ENCODE results near the gene TOR2A. TPM values are rescaled to one million over a fixed set of nuclear protein-coding genes. Genes with fewer than 3 reads are reported as not detected.

TOR2A gene
- total RNA-seq, 6 donors from 2014 or later = 11.4 to 27.2 (median 21.0) TPM

DNA sequence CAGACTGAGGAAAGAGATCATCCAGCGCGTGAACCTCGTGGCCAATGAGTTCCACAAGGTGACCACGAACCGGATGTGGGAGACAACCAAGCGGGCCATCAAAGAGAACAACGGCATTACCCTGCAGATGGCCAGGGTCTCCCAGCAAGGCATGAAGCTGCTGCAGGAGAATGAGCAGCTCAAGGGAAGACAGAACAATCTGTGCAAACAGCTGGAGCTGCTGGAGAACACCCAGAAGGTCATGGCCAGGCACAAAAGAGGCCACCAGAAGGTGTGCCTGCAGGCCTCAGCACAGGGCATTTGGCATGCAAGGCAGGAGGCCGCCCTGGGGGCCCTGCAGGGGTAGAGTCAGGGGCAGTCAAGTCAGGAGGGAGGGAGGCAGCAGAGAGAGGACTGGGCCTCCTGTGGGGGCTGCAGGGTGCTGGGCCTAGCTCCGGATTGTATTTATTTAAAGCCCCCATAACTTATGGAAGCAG is 23.8 kb downstream of the TOR2A start:
- Histone ChIP-seq H3K4me1 (peaks cover 12 to 18% (median 15%) of the 10 kb centered on the region in 4 donors), H3K27me3 (no peaks in the 10 kb centered on the region), H3K27ac (no peak overlapping the region), H3K36me3 (peaks cover 0 to 5% (median 0%) of the 10 kb centered on the region in 4 donors), H3K4me3 (no peak overlapping the region), H3K9me3 (no peaks in the 10 kb centered on the region)
- TF ChIP-seq POLR2A (IDR thresholded peaks at IDR 0.05) (no peak), POLR2AphosphoS5 (IDR thresholded peaks at IDR 0.05) (no peak), EP300 (IDR thresholded peaks at IDR 0.05) (no peak)
- TF ChIP-seq, protein P1, sequence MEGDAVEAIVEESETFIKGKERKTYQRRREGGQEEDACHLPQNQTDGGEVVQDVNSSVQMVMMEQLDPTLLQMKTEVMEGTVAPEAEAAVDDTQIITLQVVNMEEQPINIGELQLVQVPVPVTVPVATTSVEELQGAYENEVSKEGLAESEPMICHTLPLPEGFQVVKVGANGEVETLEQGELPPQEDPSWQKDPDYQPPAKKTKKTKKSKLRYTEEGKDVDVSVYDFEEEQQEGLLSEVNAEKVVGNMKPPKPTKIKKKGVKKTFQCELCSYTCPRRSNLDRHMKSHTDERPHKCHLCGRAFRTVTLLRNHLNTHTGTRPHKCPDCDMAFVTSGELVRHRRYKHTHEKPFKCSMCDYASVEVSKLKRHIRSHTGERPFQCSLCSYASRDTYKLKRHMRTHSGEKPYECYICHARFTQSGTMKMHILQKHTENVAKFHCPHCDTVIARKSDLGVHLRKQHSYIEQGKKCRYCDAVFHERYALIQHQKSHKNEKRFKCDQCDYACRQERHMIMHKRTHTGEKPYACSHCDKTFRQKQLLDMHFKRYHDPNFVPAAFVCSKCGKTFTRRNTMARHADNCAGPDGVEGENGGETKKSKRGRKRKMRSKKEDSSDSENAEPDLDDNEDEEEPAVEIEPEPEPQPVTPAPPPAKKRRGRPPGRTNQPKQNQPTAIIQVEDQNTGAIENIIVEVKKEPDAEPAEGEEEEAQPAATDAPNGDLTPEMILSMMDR (IDR thresholded peaks at IDR 0.05) = no peak
- WGBS, 2 donors = 56 to 60% methylated on average over 8 to 9 of the region's 9 CpGs
- no peak for DNase-seq
- no peak for ATAC-seq (ENCODE audit: low FRiP score in 2 of 2)

DNA sequence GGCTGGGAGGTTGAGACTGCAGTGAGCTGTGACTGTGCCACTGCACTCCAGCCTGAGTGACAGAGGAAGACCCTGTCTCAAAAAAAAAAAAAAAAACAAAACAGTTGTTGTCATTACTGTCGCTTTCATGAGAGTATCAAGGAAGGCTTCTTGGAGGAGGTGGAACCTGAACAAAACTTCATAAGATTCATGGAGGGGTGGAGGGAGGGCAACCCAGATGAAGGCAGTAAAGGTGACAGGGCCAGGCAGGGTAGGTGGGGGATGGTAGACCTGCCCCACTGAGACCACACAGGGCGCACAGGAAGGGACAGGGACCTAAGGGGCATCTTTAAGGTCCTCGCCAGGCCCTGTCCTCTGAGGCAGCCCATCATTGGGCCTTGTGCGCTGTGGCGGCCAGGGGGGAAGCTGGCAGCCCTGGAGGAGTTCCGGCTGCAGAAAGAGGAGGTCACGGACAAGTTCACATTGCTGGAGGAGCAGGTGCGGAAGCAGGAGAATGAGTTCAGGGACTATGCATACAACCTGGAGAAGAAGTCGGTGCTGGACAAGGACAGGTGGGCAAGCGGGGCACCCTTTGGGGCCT is 24.8 kb downstream of the TOR2A start:
- TF ChIP-seq POLR2A (IDR thresholded peaks at IDR 0.05) (no peak), EP300 (IDR thresholded peaks at IDR 0.05) (no peak)
- H3K9me3 ChIP-seq = no peaks in the 10 kb centered on the region
- peaks cover 0 to 5% (median 0%) of the 10 kb centered on the region in 4 donors for H3K36me3 ChIP-seq
- 91 to 92% methylated on average over 9 to 10 of the region's 10 CpGs for WGBS, 2 donors
- H3K27ac ChIP-seq = no peak overlapping the region
- peaks cover 9 to 14% (median 10%) of the 10 kb centered on the region in 4 donors for H3K4me1 ChIP-seq
- no peaks in the 10 kb centered on the region for H3K27me3 ChIP-seq
- ATAC-seq (ENCODE audit: low FRiP score in 2 of 2) = no peak
- H3K4me3 ChIP-seq = no peak overlapping the region
- no peak for DNase-seq

DNA sequence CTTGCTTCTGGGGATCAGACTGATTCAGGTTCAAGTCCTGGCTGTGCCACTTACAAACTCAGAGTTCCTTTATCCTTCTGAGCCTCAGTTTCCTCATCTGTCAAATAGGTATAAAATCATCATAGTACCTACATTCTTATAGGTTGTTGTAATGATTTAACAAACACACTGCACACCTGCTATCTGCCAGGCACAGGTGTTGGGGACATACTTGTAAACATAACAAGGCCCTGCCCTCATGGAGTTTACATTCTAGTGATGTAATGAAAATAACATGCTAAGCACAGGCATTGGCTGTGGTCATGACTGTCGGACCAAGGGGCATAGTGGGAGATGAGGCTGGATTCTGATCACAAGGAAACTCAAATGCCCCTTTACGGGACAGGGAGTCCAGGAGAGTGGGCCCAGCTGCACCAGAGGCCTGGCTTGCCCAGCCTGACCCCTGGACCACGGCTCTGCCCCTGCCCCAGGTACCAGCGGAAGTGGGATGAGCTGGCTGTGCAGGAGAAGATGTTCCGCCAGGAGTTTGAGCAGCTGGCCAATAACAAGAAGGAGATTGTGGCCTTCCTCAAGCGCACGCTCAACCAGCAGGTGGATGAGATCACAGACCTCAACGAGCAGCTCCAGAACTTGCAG is 26.0 kb downstream of the TOR2A start:
- DNase-seq = no peak
- peaks cover 0 to 3% (median 1%) of the 10 kb centered on the region in 4 donors for H3K4me1 ChIP-seq
- no peaks in the 10 kb centered on the region for H3K27me3 ChIP-seq
- no peak overlapping the region for H3K27ac ChIP-seq
- WGBS, 2 donors = 89 to 96% methylated on average over 8 of the region's 8 CpGs
- H3K36me3 ChIP-seq = peaks cover 0 to 5% (median 0%) of the 10 kb centered on the region in 4 donors
- TF ChIP-seq POLR2AphosphoS5 (IDR thresholded peaks at IDR 0.05) (no peak), POLR2A (IDR thresholded peaks at IDR 0.05) (no peak), EP300 (IDR thresholded peaks at IDR 0.05) (no peak)
- TF ChIP-seq, protein P1 (IDR thresholded peaks at IDR 0.05) = no peak
- no peak for ATAC-seq (ENCODE audit: low FRiP score in 2 of 2)
- no peak overlapping the region for H3K4me3 ChIP-seq
- H3K9me3 ChIP-seq = no peaks in the 10 kb centered on the region

DNA sequence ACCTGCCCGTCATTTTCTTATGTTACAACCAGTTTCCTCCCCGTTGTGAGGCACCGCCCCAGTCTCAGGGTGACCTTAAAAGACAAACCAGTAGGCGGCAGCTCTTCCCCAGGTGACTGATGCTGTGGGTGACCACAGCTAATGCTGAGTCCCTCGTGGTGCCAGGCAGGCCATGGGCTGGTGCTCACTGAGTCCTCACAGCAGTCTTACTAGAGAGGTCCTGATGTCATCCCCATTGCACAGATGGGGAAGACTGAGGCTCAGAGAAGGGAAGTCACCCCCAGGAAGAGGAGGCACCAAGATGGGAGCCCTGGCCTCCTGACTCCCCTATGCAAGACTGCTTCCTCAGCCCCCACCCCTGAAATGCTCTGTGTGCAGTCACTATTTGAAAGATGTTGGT is 27.3 kb downstream of the TOR2A start:
- Histone ChIP-seq H3K27me3 (no peaks in the 10 kb centered on the region), H3K4me3 (no peak overlapping the region), H3K4me1 (no peaks in the 10 kb centered on the region), H3K27ac (no peak overlapping the region), H3K36me3 (peaks cover 0 to 5% (median 0%) of the 10 kb centered on the region in 4 donors), H3K9me3 (no peaks in the 10 kb centered on the region)
- no peak for DNase-seq
- WGBS, 2 donors = 66 to 68% methylated on average over 4 to 5 of the region's 5 CpGs
- no peak for ATAC-seq (ENCODE audit: low FRiP score in 2 of 2)
- TF ChIP-seq, protein P1 (IDR thresholded peaks at IDR 0.05) = peak in 1 of 6 experiments; percentile 12
- TF ChIP-seq EP300 (IDR thresholded peaks at IDR 0.05) = no peak

DNA sequence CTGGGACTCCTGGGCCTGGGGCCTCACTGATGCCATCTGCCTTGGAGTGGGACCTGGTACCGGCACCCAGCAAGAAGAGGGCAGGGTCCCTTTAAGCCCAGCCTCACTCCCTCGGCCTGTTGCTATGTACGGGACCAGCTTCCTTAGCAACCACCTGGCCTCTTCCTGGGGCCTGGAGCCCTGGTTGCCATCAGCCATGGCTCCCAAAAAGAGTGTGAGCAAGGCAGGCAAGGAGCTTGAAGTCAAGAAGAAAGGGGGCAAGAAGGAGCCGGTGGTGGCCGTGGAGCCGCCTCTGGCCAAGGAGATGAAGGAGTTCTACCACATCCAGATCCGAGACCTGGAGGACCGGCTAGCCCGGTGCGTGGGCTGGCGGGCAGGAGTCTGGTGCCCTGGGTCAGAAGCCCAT is 28.3 kb downstream of the TOR2A start, which contains the start of gene CFAP157:
CFAP157 (plus strand) TSS at position 153 of the 406 bp plus-strand sequence; CDS start at position 197, 44 bp downstream.
- Histone ChIP-seq H3K9me3 (no peaks in the 10 kb centered on the region), H3K4me3 (peak within 1 kb of the TSS in 2 of 4 donors; percentile 6), H3K27ac (no peak within 1 kb of the TSS), H3K27me3 (no peaks in the 10 kb centered on the region), H3K36me3 (peaks cover 0 to 4% (median 0%) of the 10 kb centered on the region in 4 donors), H3K4me1 (no peaks in the 10 kb centered on the region)
- TF ChIP-seq, protein P1 (IDR thresholded peaks at IDR 0.05) = no peak
- TF ChIP-seq POLR2AphosphoS5 (IDR thresholded peaks at IDR 0.05) = no peak
- TF ChIP-seq EP300 (IDR thresholded peaks at IDR 0.05) = no peak
- no peak for TF ChIP-seq POLR2A (IDR thresholded peaks at IDR 0.05)
- WGBS, 2 donors = 65 to 73% methylated on average over 8 to 11 of the region's 11 CpGs
- no peak for ATAC-seq (ENCODE audit: low FRiP score in 2 of 2)
- no peak for DNase-seq

All from upper lobe of left lung (tissue), 6 donors.